ENCODE results near the gene U2SURP. TPM values are rescaled to one million over a fixed set of nuclear protein-coding genes. Genes with fewer than 3 reads are reported as not detected.

Gene U2SURP
- total RNA-seq, 2 donors from 2014 or later, result 65.4 to 68.2 TPM

DNA sequence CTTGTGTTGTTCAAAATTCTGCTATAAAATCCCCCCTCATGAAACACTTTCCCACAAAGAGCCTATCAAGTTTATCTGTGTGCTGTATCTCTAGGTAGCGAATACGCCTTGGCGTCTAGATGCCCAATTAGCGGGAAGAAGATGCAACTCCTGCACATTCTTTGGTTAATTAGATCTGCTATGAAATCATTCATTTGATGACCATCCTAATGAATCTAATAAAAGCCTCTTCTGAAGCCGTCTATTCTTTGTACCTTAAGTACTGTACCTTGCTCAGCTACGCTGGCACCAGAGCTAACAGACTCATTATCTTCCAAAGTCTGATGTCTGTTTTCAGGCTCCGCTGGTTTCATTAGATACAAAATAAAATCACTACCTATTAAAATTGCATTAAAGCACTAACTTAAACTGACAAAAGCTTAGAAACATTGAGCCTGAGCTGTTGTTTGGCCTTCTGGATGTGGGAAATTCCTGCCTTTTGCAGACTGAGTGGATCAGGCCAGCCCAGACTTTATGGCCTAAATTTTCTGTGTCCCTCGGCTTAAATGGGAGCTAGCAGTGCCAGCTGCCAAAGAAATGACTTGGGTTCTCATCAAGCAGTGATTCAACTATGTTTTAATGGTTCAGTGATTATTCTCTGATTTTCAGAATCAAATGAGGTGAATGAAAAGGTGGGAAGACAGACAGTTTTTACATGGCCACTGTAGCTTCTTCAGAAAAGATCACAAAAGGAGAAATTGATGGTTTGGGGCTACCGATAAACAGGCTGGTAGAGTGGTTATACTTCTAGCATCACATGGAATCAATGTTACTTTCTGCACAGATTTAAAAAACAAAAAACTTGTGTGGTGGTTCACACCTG is 89.8 kb downstream of the U2SURP start:
- Histone ChIP-seq H3K27me3 (no peaks in the 10 kb centered on the region), H3K9me3 (no peaks in the 10 kb centered on the region), H3K36me3 (replicated peaks in 1 of 2; ENCODE audit: insufficient read depth in 1 of 2, low read depth in 2 of 2) (no peaks in the 10 kb centered on the region), H3K27ac (no peak overlapping the region), H3K4me3 (no peak overlapping the region), H3K4me1 (no peaks in the 10 kb centered on the region)
- ATAC-seq (no peak), DNase-seq (no peak)
- WGBS, 2 donors, result 83 to 89% methylated on average over 9 of the region's 9 CpGs
- intact Hi-C loops (cut with DNase I), result no loop called here
- TF ChIP-seq, protein P1, sequence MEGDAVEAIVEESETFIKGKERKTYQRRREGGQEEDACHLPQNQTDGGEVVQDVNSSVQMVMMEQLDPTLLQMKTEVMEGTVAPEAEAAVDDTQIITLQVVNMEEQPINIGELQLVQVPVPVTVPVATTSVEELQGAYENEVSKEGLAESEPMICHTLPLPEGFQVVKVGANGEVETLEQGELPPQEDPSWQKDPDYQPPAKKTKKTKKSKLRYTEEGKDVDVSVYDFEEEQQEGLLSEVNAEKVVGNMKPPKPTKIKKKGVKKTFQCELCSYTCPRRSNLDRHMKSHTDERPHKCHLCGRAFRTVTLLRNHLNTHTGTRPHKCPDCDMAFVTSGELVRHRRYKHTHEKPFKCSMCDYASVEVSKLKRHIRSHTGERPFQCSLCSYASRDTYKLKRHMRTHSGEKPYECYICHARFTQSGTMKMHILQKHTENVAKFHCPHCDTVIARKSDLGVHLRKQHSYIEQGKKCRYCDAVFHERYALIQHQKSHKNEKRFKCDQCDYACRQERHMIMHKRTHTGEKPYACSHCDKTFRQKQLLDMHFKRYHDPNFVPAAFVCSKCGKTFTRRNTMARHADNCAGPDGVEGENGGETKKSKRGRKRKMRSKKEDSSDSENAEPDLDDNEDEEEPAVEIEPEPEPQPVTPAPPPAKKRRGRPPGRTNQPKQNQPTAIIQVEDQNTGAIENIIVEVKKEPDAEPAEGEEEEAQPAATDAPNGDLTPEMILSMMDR (IDR thresholded peaks at IDR 0.05), result no peak
- TF ChIP-seq POLR2A (IDR thresholded peaks at IDR 0.05), result no peak

DNA sequence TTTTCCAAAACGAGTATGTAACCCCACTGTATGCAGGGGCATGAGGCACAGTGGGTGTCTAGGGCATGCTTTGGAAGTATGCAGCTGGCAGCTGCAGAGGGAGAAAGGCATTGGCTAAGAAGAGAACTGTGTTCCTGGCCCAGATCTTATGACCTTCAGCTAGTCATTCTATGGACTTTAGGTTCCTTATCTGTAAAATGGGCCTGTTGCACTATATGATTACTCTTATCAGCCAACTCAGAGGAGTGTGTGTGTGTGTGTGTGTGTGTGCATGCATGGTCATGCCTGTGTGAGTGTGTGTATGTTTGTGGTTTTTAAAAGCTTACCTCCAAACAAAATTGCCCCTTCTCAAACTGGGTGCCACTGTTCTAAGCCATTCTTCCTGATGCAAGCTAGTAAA is 90.8 kb downstream of the U2SURP start:
- intact Hi-C loops (cut with DNase I), result no loop called here

DNA sequence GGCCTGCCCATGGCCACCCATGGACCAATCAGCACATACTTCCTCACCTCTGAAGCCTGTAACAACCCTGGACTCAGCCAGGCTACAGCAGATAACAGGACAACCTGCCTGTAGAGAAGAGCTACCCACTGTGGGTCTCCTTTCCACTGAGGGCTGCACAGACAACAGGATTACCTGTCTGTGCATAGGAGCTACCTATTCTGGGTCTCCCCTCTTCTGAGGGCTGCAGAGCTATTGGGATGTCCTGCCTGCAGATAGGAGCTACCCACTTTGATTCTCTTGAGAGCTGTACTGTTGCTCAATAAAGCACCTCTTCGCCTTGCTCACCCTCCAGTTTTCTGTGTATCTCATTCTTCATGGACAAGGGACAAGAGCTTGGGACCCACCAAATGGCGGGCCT is 94.4 kb downstream of the U2SURP start:
- Histone ChIP-seq H3K4me1 (no peaks in the 10 kb centered on the region), H3K27ac (no peak overlapping the region), H3K36me3 (replicated peaks in 1 of 2; ENCODE audit: insufficient read depth in 1 of 2, low read depth in 2 of 2) (no peaks in the 10 kb centered on the region), H3K4me3 (no peak overlapping the region), H3K9me3 (no peaks in the 10 kb centered on the region), H3K27me3 (no peaks in the 10 kb centered on the region)
- intact Hi-C loops (cut with DNase I), result no loop called here
- TF ChIP-seq, protein P1 (IDR thresholded peaks at IDR 0.05), result no peak
- no peak for TF ChIP-seq POLR2A (IDR thresholded peaks at IDR 0.05)
- WGBS, 2 donors, result 76 to 87% methylated on average over 2 of the region's 2 CpGs
- ATAC-seq (no peak), DNase-seq (no peak)

More for the DNA sequence above, 90.8 kb downstream of the U2SURP start:
- Histone ChIP-seq H3K27me3 (no peaks in the 10 kb centered on the region), H3K27ac (no peak overlapping the region), H3K36me3 (replicated peaks in 1 of 2; ENCODE audit: insufficient read depth in 1 of 2, low read depth in 2 of 2) (no peaks in the 10 kb centered on the region), H3K4me1 (no peaks in the 10 kb centered on the region), H3K9me3 (no peaks in the 10 kb centered on the region), H3K4me3 (no peak overlapping the region)
- 58 to 68% methylated on average over 1 of the region's 1 CpG for WGBS, 2 donors
- TF ChIP-seq POLR2A (IDR thresholded peaks at IDR 0.05), result no peak
- TF ChIP-seq, protein P1 (IDR thresholded peaks at IDR 0.05), result no peak
- DNase-seq (no peak), ATAC-seq (no peak)

DNA sequence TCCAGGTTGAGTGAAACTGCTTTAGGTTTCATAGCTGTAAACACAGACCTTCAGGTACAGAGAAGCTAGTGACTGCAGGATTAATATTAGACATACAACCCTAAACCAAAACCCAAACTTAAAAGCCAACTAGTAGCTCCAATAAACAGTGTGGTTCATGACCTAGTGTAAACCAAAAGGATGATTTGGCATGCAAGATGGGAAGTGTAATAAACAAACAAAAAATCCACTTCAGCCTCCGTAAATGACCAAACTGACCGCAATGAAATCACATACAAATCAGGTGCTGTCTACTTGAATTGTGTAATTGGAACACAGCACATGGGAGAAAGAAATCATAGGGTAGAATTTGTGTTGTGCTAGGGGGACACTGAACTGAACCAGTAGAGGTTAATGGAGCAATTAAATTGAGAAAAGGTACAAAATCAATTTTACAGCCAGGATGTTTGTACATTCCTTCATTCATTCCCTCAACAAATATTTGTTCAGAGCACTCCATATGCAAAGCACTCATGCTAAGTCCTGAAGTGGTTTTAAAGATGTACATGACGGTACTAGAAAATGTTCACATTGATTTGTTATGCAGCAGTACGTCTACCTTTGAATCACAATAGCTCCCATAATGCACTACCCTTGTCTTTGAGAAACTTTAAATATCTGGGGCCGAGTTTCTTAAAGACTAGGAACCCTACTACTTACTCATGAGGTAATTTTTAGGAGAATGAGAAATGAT is 96.8 kb downstream of the U2SURP start:
- Histone ChIP-seq H3K27ac (no peak overlapping the region), H3K4me1 (no peaks in the 10 kb centered on the region), H3K36me3 (replicated peaks in 1 of 2; ENCODE audit: insufficient read depth in 1 of 2, low read depth in 2 of 2) (no peaks in the 10 kb centered on the region), H3K9me3 (no peaks in the 10 kb centered on the region), H3K4me3 (no peak overlapping the region), H3K27me3 (no peaks in the 10 kb centered on the region)
- WGBS, 2 donors, result 53 to 59% methylated on average over 5 of the region's 5 CpGs
- intact Hi-C loops (cut with DNase I), result no loop called here
- no peak for TF ChIP-seq POLR2A (IDR thresholded peaks at IDR 0.05)
- TF ChIP-seq, protein P1 (IDR thresholded peaks at IDR 0.05), result no peak
- ATAC-seq (no peak), DNase-seq (no peak)

Measured in body of pancreas (tissue), 4 donors.